PFSK-1 (cell line): Measurements from ENCODE around the gene RERE.

Experiments
- FOXP2 ChIP-seq: optimal IDR thresholded peaks from 2 replicates; pipeline ENCODE3; 2011; ENCODE audit warnings: borderline replicate concordance, control low read depth, inconsistent platforms; ENCODE audit not compliant: insufficient read depth; ENCODE audit errors: extremely low read length, extremely low read depth
- POLR2AphosphoS5 ChIP-seq: IDR thresholded peaks from 2 replicates; pipeline ENCODE4 v1.6.1; 2012; ENCODE audit warnings: low read depth, mild to moderate bottlenecking, control low read depth, low read length, moderate library complexity
- SIN3A ChIP-seq: IDR thresholded peaks from 2 replicates; pipeline ENCODE4 v1.6.1; 2012; ENCODE audit warnings: mild to moderate bottlenecking, low read length, moderate library complexity, borderline replicate concordance; ENCODE audit not compliant: insufficient read depth
- TAF1 ChIP-seq: IDR thresholded peaks from 2 replicates; pipeline ENCODE4 v1.6.1; 2012; ENCODE audit warnings: low read length, control low read depth, borderline replicate concordance; ENCODE audit not compliant: insufficient read depth
- TF ChIP-seq, protein P1 (sequence below), 2 experiments: IDR thresholded peaks; 2 replicates each; pipeline versions ENCODE4 v1.6.1 to v1.8.0; 2011 to 2012; ENCODE audit warnings: low read depth in 2 of 2, low read length in 2 of 2, control low read depth in 1 of 2, inconsistent platforms in 1 of 2, mild to moderate bottlenecking in 1 of 2, moderate library complexity in 1 of 2; ENCODE audit not compliant: insufficient read depth in 1 of 2

The RERE gene

DNA sequence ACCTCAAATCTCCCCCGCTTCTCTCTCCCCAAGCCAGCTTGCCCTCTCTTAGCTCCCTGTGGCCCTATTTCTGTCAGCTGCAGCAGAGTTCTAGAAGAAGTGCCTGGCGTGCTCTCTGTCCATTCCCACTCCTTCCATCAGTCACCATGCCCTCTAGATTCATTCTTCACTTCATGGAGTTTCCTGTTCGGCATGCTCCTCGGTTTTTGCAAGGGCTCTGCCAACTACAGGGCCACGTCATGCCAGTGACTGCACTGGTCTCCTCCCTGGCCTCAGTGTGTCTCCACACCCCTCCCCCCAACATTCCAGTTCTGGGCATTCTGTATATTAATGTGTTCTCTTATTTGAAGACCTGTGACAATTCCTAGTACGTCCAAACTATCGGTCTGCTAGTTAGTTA lies 385.7 kb downstream of the RERE start:
- TF ChIP-seq FOXP2: no peak
- no peak for TF ChIP-seq SIN3A
- no peak for TF ChIP-seq POLR2AphosphoS5
- TF ChIP-seq, protein P1, sequence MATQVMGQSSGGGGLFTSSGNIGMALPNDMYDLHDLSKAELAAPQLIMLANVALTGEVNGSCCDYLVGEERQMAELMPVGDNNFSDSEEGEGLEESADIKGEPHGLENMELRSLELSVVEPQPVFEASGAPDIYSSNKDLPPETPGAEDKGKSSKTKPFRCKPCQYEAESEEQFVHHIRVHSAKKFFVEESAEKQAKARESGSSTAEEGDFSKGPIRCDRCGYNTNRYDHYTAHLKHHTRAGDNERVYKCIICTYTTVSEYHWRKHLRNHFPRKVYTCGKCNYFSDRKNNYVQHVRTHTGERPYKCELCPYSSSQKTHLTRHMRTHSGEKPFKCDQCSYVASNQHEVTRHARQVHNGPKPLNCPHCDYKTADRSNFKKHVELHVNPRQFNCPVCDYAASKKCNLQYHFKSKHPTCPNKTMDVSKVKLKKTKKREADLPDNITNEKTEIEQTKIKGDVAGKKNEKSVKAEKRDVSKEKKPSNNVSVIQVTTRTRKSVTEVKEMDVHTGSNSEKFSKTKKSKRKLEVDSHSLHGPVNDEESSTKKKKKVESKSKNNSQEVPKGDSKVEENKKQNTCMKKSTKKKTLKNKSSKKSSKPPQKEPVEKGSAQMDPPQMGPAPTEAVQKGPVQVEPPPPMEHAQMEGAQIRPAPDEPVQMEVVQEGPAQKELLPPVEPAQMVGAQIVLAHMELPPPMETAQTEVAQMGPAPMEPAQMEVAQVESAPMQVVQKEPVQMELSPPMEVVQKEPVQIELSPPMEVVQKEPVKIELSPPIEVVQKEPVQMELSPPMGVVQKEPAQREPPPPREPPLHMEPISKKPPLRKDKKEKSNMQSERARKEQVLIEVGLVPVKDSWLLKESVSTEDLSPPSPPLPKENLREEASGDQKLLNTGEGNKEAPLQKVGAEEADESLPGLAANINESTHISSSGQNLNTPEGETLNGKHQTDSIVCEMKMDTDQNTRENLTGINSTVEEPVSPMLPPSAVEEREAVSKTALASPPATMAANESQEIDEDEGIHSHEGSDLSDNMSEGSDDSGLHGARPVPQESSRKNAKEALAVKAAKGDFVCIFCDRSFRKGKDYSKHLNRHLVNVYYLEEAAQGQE (IDR thresholded peaks at IDR 0.05; ENCODE audit: insufficient read depth in 1 of 2, low read depth in 2 of 2, low read length in 2 of 2): no peak
- TF ChIP-seq TAF1: no peak

DNA sequence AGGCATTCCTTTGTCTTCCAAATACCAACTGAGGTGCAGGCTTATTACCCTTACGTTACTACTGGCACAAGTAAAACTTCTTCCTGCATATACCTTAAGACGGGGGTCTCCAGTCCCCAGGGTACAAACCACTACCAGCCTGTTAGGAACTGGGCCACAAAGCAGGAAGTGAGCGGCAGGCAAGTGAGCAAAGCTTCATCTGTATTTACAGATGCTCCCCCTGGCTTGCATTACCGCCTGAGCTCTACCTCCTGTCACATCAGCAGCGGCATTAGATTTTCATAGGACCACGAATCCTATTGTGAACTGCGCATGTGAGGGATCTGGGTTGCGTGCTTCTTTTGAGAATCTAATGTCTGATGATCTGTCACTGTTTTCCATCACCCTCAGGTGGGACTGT lies 386.4 kb downstream of the RERE start:
- TF ChIP-seq TAF1 (no peak), FOXP2 (no peak), POLR2AphosphoS5 (no peak), SIN3A (no peak)
- TF ChIP-seq, protein P1 (IDR thresholded peaks at IDR 0.05; ENCODE audit: insufficient read depth in 1 of 2, low read depth in 2 of 2, low read length in 2 of 2): no peak

DNA sequence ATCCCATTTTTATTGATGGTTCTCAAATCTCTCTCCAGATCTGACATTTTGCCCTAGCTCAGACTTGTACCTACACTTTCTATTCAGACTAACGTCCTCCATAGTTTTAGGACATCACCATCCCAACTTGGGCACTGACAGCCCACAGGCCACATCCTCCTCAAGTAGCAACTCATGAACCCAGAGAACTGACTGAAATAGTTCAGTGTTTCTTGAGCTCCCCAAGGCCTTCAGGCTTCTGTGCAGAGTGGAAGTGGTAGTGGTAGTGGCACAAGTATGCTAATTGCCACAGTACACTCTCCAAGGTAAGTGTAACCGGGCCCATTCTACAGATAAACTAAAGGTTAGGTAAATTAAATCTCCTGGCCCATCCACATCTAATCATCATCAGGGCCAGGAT lies 387.0 kb downstream of the RERE start:
- TF ChIP-seq FOXP2 (no peak), POLR2AphosphoS5 (no peak), TAF1 (no peak), SIN3A (no peak)
- TF ChIP-seq, protein P1 (IDR thresholded peaks at IDR 0.05; ENCODE audit: insufficient read depth in 1 of 2, low read depth in 2 of 2, low read length in 2 of 2): no peak

DNA sequence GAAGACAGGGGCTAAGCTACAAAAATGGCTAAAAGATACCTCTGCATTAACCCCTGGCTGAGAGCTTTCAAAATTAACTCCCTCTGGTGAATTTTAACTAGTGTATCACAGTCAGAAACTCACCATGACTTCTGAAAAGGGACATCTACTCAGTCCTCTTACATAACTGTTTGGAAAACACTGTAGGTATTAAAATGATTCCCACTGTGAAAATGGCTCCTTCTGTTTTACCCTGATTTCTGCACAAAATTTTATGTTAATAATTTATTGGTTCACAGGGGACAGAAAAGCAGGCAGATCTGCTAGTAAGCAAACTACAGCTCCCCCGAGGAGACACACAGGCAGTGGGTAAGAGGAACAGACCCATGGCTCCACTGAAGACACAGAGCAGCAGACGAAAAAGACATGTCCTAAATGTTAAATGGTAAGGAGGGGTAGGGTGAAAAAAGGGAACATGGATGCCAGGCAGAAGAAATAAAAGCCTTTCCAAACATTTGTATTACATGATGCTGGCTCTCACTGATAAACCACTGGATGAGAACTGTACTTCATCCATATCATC lies 387.8 kb downstream of the RERE start:
- TF ChIP-seq, protein P1 (IDR thresholded peaks at IDR 0.05; ENCODE audit: insufficient read depth in 1 of 2, low read depth in 2 of 2, low read length in 2 of 2): no peak
- TF ChIP-seq TAF1 (no peak), SIN3A (no peak), POLR2AphosphoS5 (no peak), FOXP2 (no peak)

DNA sequence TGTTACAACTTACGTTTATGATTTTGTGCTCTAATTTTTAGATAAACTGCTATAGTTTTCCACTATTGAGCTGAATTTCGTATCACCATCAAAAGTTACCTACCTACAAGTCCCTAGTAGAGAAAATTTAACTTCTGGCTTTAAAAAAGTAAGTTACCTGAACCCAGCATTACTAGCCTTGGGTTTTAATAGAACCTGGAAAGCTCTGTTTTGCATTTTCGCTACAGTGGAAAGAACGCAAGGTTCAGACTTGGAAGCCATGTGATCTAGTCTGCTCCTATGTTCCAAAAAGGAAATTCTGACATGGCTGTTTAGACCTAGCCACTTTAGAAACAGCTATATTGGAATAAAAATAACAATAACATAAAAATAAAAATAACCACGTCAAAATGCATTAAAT lies 389.0 kb downstream of the RERE start:
- TF ChIP-seq SIN3A: no peak
- TF ChIP-seq POLR2AphosphoS5: no peak
- TF ChIP-seq, protein P1 (IDR thresholded peaks at IDR 0.05; ENCODE audit: insufficient read depth in 1 of 2, low read depth in 2 of 2, low read length in 2 of 2): no peak
- TF ChIP-seq TAF1: no peak
- TF ChIP-seq FOXP2: no peak
